A549 (cell line): ENCODE data around the gene P2RY8. TPM values are rescaled to one million over a fixed set of nuclear protein-coding genes. Genes with fewer than 3 reads are reported as not detected.
"Not testable (repeated sequence)": the region's sequence is repeated elsewhere in the genome, so short reads cannot be mapped to it uniquely, and the experiment has no call there.

Experiments
- ATAC-seq, 2 experiments: fragments of 200-7000 bp in 1 of 2; fragments of >200 bp in 1 of 2; cut with Nextera tagmentation in 1 of 2; cut with Tn5 transposase in 1 of 2; 3 replicates each; pipeline versions ENCODE4 v1.8.0 to v1.9.1; 2018 to 2020; ENCODE audit warnings: mild to moderate bottlenecking in 1 of 2, moderate library complexity in 1 of 2
- CTCF ChIA-PET: fragments of 300-600 bp; sonication (Branson Sonifier 250); formaldehyde crosslinking; extraction: SDS; loops from one replicate; lab custom pipeline; 2021; ENCODE audit warnings: antibody characterized with exemption, inconsistent platforms; lab: Yijun Ruan, JAX
- POLR2A ChIA-PET: fragments of 350-600 bp; formaldehyde crosslinking; extraction: SDS; loops from one replicate; lab custom pipeline; 2021; ENCODE audit warnings: antibody characterized with exemption, inconsistent platforms; lab: Yijun Ruan, JAX
- DNase-seq, 2 experiments: peaks; one replicate each; pipeline versions ENCODE4 v3.0.0 to v3.0.0-alpha.2; 2011 to 2016; ENCODE audit warnings: low read depth in 1 of 2, low spot score in 1 of 2
- FAIRE-seq: peaks from 2 replicates; lab custom pipeline; 2011; peaks lifted over from hg19 to GRCh38; lab: Jason Lieb, UNC
- H3K27ac ChIP-seq, 2 experiments: fragments of >200 bp; sonication (Bioruptor Twin); formaldehyde crosslinking; 3 replicates each; pipeline ENCODE4 v1.5.1; 2016 to 2017
- H3K4me1 ChIP-seq: fragments of >200 bp; sonication (Bioruptor Twin); formaldehyde crosslinking; 3 replicates; pipeline ENCODE4 v1.6.1; 2016
- H3K4me2 ChIP-seq: fragments of >200 bp; sonication (Bioruptor Twin); formaldehyde crosslinking; 3 replicates; pipeline ENCODE4 v1.6.1; 2016
- H3K4me3 ChIP-seq: fragments of >200 bp; sonication (Bioruptor Twin); formaldehyde crosslinking; 3 replicates; pipeline ENCODE4 v1.5.1; 2016
- H3K9me3 ChIP-seq: fragments of >200 bp; sonication (Bioruptor Twin); formaldehyde crosslinking; 3 replicates; pipeline ENCODE4 v1.6.1; 2016
- BHLHE40 ChIP-seq: IDR thresholded peaks from 2 replicates; pipeline ENCODE4 v1.6.1; 2012; ENCODE audit warnings: low read depth, low read length, inconsistent platforms
- CBX2 ChIP-seq: fragments of 200-600 bp; sonication (generic); IDR thresholded peaks from 2 replicates; pipeline ENCODE4 v1.6.1; 2016; ENCODE audit warnings: low read depth, mild to moderate bottlenecking, borderline replicate concordance
- CHD2 ChIP-seq: fragments of 150-350 bp; IDR thresholded peaks from 2 replicates; pipeline ENCODE4 v1.6.1; 2014; ENCODE audit warnings: low read length; ENCODE audit not compliant: partially characterized antibody
- CHD4 ChIP-seq: fragments of 200-600 bp; sonication (generic); IDR thresholded peaks from 2 replicates; pipeline ENCODE4 v1.6.1; 2016; ENCODE audit warnings: antibody characterized with exemption, mild to moderate bottlenecking, borderline replicate concordance
- EHMT2 ChIP-seq: fragments of 200-600 bp; sonication (generic); IDR thresholded peaks from 2 replicates; pipeline ENCODE4 v1.6.1; 2016; ENCODE audit warnings: antibody characterized with exemption, low read depth, mild to moderate bottlenecking, moderate library complexity
- ESRRA ChIP-seq: fragments of 150-350 bp; IDR thresholded peaks from 2 replicates; pipeline ENCODE4 v1.6.1; 2014; ENCODE audit warnings: mild to moderate bottlenecking, low read length, borderline replicate concordance
- FOSB ChIP-seq: fragments of 250-450 bp; sonication (Bioruptor Pico); IDR thresholded peaks from 2 replicates; pipeline ENCODE4 v1.5.0; 2020; ENCODE audit warnings: mild to moderate bottlenecking, moderate library complexity
- FOSL2 ChIP-seq, 2 experiments: fragments of 450-650 bp in 1 of 2; fragments of >200 bp in 1 of 2; sonication (Bioruptor Twin) in 1 of 2; formaldehyde crosslinking; IDR thresholded peaks; 2 replicates each; pipeline versions ENCODE4 v1.5.0 to v1.6.1; 2016 to 2020; ENCODE audit warnings: mild to moderate bottlenecking in 1 of 2, moderate library complexity in 1 of 2
- GATA3 ChIP-seq: IDR thresholded peaks from 2 replicates; pipeline ENCODE4 v1.6.1; 2012; ENCODE audit warnings: borderline replicate concordance
- HDAC2 ChIP-seq: fragments of 200-600 bp; sonication (generic); IDR thresholded peaks from 2 replicates; pipeline ENCODE4 v1.6.1; 2016
- HEYL ChIP-seq: fragments of 250-450 bp; sonication (Bioruptor Pico); IDR thresholded peaks from 2 replicates; pipeline ENCODE4 v1.8.0; 2021; ENCODE audit warnings: mild to moderate bottlenecking, moderate library complexity
- HOXA7 ChIP-seq: fragments of 250-450 bp; sonication (Bioruptor Pico); IDR thresholded peaks from 2 replicates; pipeline ENCODE4 v1.5.0; 2020; ENCODE audit warnings: mild to moderate bottlenecking, moderate library complexity
- HOXB13 ChIP-seq: fragments of 250-450 bp; sonication (Bioruptor Pico); IDR thresholded peaks from 2 replicates; pipeline ENCODE4 v1.5.0; 2020; ENCODE audit warnings: low read depth, mild to moderate bottlenecking, moderate library complexity
- HOXB5 ChIP-seq: fragments of 250-450 bp; sonication (Bioruptor Pico); IDR thresholded peaks from 2 replicates; pipeline ENCODE4 v1.5.0; 2020; ENCODE audit warnings: mild to moderate bottlenecking, moderate library complexity
- KDM5A ChIP-seq: fragments of 200-600 bp; sonication (generic); IDR thresholded peaks from 2 replicates; pipeline ENCODE4 v1.6.1; 2016; ENCODE audit warnings: antibody characterized with exemption, mild to moderate bottlenecking
- MAFK ChIP-seq: fragments of 450-650 bp; IDR thresholded peaks from 2 replicates; pipeline ENCODE4 v1.6.1; 2014; ENCODE audit not compliant: partially characterized antibody
- MAZ ChIP-seq: fragments of 150-350 bp; IDR thresholded peaks from 2 replicates; pipeline ENCODE4 v1.6.1; 2014; ENCODE audit warnings: antibody characterized with exemption, low read depth, low read length, borderline replicate concordance
- NFE2L2 ChIP-seq: fragments of 150-350 bp; conservative IDR thresholded peaks from 2 replicates; pipeline ENCODE4 v1.6.1; 2014; ENCODE audit warnings: low read length
- PHF8 ChIP-seq: fragments of 200-600 bp; sonication (generic); IDR thresholded peaks from 2 replicates; pipeline ENCODE4 v1.6.1; 2016; ENCODE audit warnings: low read depth, mild to moderate bottlenecking, antibody characterized with exemption, moderate library complexity, borderline replicate concordance
- POLR2A ChIP-seq: IDR thresholded peaks from 2 replicates; pipeline ENCODE4 v1.6.1; 2012; ENCODE audit warnings: mild to moderate bottlenecking, low read length
- POLR2AphosphoS2 ChIP-seq: conservative IDR thresholded peaks from 2 replicates; pipeline ENCODE4 v1.6.1; 2012; ENCODE audit warnings: low read length, improper control_type of control experiment, inconsistent platforms
- RARB ChIP-seq: fragments of 250-450 bp; sonication (Bioruptor Pico); IDR thresholded peaks from 2 replicates; pipeline ENCODE4 v1.8.0; 2021; ENCODE audit warnings: mild to moderate bottlenecking, moderate library complexity
- RFX5 ChIP-seq: fragments of 450-650 bp; IDR thresholded peaks from 2 replicates; pipeline ENCODE4 v1.7.1; 2014; ENCODE audit warnings: antibody characterized with exemption, mild to moderate bottlenecking, moderate library complexity
- SMC3 ChIP-seq: fragments of >200 bp; sonication (Bioruptor Twin); formaldehyde crosslinking; IDR thresholded peaks from 3 replicates; pipeline ENCODE4 v1.6.1; 2018; ENCODE audit warnings: inconsistent platforms
- SREBF2 ChIP-seq: fragments of 450-650 bp; IDR thresholded peaks from 2 replicates; pipeline ENCODE4 v1.6.1; 2014; ENCODE audit warnings: mild to moderate bottlenecking, moderate library complexity
- TFCP2L1 ChIP-seq: fragments of 250-450 bp; sonication (Bioruptor Pico); IDR thresholded peaks from 2 replicates; pipeline ENCODE4 v1.5.0; 2021; ENCODE audit warnings: mild to moderate bottlenecking
- TP53 ChIP-seq: fragments of 250-450 bp; sonication (Bioruptor Pico); IDR thresholded peaks from 2 replicates; pipeline ENCODE4 v1.5.0; 2021; ENCODE audit warnings: mild to moderate bottlenecking, moderate library complexity
- ZFP36 ChIP-seq: fragments of 450-650 bp; IDR thresholded peaks from 2 replicates; pipeline ENCODE4 v1.6.1; 2014; ENCODE audit warnings: borderline replicate concordance; ENCODE audit not compliant: partially characterized antibody
- WGBS: methylation state at CpG from one replicate; pipeline ENCODE4 v1.1.6; 2017; ENCODE audit errors: missing lambda C conversion rate; 5-methylcytosine and 5-hydroxymethylcytosine counted together
- polyA plus RNA-seq, 4 experiments: library from polyadenylated mRNA; depleted of rRNA in 3 of 4; stranded (reverse); fragments of >200 nt; fragmentation: RNase III in 1 of 4; extraction: RNeasy Plus Mini Kit Qiagen cat#74134 plus additional on column Dnase treatment in 1 of 4; gene quantifications; 2 replicates in 3 of 4; 3 replicates in 1 of 4; pipeline ENCODE4 v1.2.3, GENCODE V29; 2011 to 2017
- TF ChIP-seq, protein P1 (sequence below): fragments of 200-600 bp; sonication (generic); IDR thresholded peaks from 2 replicates; pipeline ENCODE4 v1.6.1; 2016; ENCODE audit warnings: antibody characterized with exemption, mild to moderate bottlenecking, moderate library complexity
- TF ChIP-seq, protein P2 (sequence below): IDR thresholded peaks from 2 replicates; pipeline ENCODE4 v1.6.1; 2012
- TF ChIP-seq, protein P3 (sequence below): fragments of >200 bp; sonication (Bioruptor Twin); formaldehyde crosslinking; IDR thresholded peaks from 2 replicates; pipeline ENCODE4 v1.6.1; 2016

P2RY8 gene
- polyA plus RNA-seq, 2 of the 4 experiments (the other 2 are of a cell fraction), result not detected

GRCh38 chrX:1483843-1484637, 52.9 kb downstream of the P2RY8 start (continued):
- TF ChIP-seq GATA3 (no peak), HOXA7 (CRISPR knock-in tag) (no peak)

GRCh38 chrX:1482530-1482928, 54.5 kb downstream of the P2RY8 start:
- Histone ChIP-seq H3K4me1 (peaks cover 16% of the 10 kb centered on the region; the same call in 2 of the 3 replicates), H3K27ac (peak overlapping the region; percentile 75 to 85), H3K4me2 (peak overlapping the region; percentile 74)
- POLR2A ChIA-PET, CTCF ChIA-PET, H3K4me3 ChIP-seq, ATAC-seq, H3K9me3 ChIP-seq, DNase-seq, FAIRE-seq: not testable (repeated sequence)
- 51% methylated on average over 2 of the region's 2 CpGs for WGBS

DNA sequence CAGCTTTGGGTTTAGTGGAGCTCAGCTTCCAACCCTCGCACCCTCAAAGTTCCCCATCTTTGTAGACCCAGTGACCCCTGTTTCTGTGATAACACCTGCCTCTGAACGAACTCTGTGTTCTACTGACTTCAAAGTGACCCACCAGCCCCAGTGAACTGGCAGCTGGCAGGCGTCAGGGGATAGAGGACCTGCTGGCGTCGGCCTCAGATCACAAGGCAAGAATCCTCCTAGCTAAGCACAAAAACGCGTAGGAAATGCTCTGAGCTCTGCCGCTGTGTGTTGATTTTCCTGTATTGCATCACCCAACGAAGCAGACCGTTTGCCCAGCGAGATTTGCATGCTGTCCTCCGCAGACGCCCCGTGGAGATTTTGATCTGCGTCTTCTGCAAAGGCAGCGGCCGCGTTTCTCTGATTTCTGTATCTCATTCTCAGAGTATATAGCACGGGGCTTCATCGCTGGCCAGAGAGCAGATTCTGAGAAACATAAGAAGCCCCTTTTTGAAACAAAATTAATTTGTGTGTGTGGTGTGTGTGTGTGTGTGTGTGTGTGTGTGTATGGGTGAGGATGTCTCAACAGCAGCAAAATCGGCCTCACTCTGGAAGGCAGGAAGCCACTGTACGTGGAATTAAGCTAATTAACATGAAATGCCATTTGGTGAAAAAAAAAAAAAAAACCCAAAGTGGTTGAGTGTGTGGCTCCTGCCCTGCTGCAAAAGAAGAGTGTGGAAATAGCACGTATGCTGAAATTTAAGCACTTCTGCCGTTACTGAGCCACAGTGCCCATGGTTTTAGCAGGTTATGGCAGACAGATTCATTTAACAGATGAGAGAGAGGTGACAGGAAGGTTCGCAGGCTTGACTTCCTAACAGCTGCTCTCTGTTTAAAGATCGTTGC, 55.1 kb downstream of the P2RY8 start:
- H3K4me2 ChIP-seq, result peak overlapping the region; percentile 74
- peak; percentile 71 to 87 for DNase-seq
- WGBS, result 16% methylated on average over 26 of the region's 26 CpGs
- peak overlapping the region; percentile 29; the same call in 2 of the 3 replicates for H3K4me3 ChIP-seq
- peak; percentile 92 for ATAC-seq
- H3K27ac ChIP-seq, result peak overlapping the region; percentile 75 to 85
- peak; percentile 28 for FAIRE-seq
- peaks cover 5% of the 10 kb centered on the region for H3K9me3 ChIP-seq
- H3K4me1 ChIP-seq, result peaks cover 16% of the 10 kb centered on the region; the same call in 2 of the 3 replicates
- ChIA-PET CTCF (no interaction called here), POLR2A (no interaction called here)
- TF ChIP-seq SMC3, result no peak
- no peak for TF ChIP-seq CHD2
- no peak for TF ChIP-seq HOXB13
- no peak for TF ChIP-seq TP53
- peak; percentile 73 for TF ChIP-seq MAFK
- TF ChIP-seq, protein P1, sequence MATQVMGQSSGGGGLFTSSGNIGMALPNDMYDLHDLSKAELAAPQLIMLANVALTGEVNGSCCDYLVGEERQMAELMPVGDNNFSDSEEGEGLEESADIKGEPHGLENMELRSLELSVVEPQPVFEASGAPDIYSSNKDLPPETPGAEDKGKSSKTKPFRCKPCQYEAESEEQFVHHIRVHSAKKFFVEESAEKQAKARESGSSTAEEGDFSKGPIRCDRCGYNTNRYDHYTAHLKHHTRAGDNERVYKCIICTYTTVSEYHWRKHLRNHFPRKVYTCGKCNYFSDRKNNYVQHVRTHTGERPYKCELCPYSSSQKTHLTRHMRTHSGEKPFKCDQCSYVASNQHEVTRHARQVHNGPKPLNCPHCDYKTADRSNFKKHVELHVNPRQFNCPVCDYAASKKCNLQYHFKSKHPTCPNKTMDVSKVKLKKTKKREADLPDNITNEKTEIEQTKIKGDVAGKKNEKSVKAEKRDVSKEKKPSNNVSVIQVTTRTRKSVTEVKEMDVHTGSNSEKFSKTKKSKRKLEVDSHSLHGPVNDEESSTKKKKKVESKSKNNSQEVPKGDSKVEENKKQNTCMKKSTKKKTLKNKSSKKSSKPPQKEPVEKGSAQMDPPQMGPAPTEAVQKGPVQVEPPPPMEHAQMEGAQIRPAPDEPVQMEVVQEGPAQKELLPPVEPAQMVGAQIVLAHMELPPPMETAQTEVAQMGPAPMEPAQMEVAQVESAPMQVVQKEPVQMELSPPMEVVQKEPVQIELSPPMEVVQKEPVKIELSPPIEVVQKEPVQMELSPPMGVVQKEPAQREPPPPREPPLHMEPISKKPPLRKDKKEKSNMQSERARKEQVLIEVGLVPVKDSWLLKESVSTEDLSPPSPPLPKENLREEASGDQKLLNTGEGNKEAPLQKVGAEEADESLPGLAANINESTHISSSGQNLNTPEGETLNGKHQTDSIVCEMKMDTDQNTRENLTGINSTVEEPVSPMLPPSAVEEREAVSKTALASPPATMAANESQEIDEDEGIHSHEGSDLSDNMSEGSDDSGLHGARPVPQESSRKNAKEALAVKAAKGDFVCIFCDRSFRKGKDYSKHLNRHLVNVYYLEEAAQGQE, result no peak
- TF ChIP-seq SREBF2, result no peak
- no peak for TF ChIP-seq POLR2A
- TF ChIP-seq, protein P2, sequence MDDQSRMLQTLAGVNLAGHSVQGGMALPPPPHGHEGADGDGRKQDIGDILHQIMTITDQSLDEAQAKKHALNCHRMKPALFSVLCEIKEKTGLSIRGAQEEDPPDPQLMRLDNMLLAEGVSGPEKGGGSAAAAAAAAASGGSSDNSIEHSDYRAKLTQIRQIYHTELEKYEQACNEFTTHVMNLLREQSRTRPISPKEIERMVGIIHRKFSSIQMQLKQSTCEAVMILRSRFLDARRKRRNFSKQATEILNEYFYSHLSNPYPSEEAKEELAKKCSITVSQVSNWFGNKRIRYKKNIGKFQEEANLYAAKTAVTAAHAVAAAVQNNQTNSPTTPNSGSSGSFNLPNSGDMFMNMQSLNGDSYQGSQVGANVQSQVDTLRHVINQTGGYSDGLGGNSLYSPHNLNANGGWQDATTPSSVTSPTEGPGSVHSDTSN, result no peak
- TF ChIP-seq EHMT2, result no peak
- no peak for TF ChIP-seq FOSL2 (IDR thresholded peaks at IDR 0.05)
- no peak for TF ChIP-seq FOSL2 (CRISPR knock-in tag; IDR thresholded peaks at IDR 0.05)
- TF ChIP-seq BHLHE40, result no peak
- no peak for TF ChIP-seq TFCP2L1 (CRISPR knock-in tag)
- TF ChIP-seq, protein P3, sequence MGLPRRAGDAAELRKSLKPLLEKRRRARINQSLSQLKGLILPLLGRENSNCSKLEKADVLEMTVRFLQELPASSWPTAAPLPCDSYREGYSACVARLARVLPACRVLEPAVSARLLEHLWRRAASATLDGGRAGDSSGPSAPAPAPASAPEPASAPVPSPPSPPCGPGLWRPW, result no peak
- TF ChIP-seq CHD4, result no peak
- TF ChIP-seq RFX5, result no peak
- no peak for TF ChIP-seq HDAC2
- no peak for TF ChIP-seq CBX2
- TF ChIP-seq RARB, result no peak
- no peak for TF ChIP-seq HOXB5 (CRISPR knock-in tag)
- TF ChIP-seq NFE2L2, result no peak
- TF ChIP-seq POLR2AphosphoS2, result no peak
- no peak for TF ChIP-seq HEYL (CRISPR knock-in tag)
- no peak for TF ChIP-seq PHF8
- TF ChIP-seq FOSB (CRISPR knock-in tag), result no peak
- TF ChIP-seq ZFP36, result no peak
- TF ChIP-seq KDM5A, result no peak
- TF ChIP-seq MAZ, result no peak
- no peak for TF ChIP-seq ESRRA
